ENCODE data around the gene DENND2A. TPM values are rescaled to one million over a fixed set of nuclear protein-coding genes. Genes with fewer than 3 reads are reported as not detected.

DENND2A gene
- total and polyA plus RNA-seq, 4 donors: 1.2 to 7.4 (median 2.3) TPM

GRCh38 chr7:140675726-140676125, 35.1 kb upstream of the DENND2A start:
- 91% methylated on average over 4 of the region's 4 CpGs for WGBS
- Histone ChIP-seq H3K9me3 (ENCODE audit: control insufficient read depth in 4 of 4, low read length in 3 of 4) (no peaks in the 10 kb centered on the region), H3K4me3 (ENCODE audit: low read depth in 1 of 3, low read length in 3 of 3) (no peak overlapping the region), H3K27ac (ENCODE audit: low read depth in 1 of 2, low read length in 2 of 2) (no peak overlapping the region), H3K27me3 (ENCODE audit: control insufficient read depth in 4 of 4, insufficient read depth in 4 of 4, low read length in 3 of 4) (no peaks in the 10 kb centered on the region), H3K9ac (ENCODE audit: low read depth in 1 of 2, low read length in 2 of 2) (no peak overlapping the region), H3K36me3 (ENCODE audit: control insufficient read depth in 4 of 4, insufficient read depth in 3 of 4, low read depth in 1 of 4, low read length in 3 of 4) (peaks cover 0 to 9% (median 5%) of the 10 kb centered on the region in 4 donors), H3K4me1 (ENCODE audit: control insufficient read depth in 4 of 4, insufficient read depth in 4 of 4, low read length in 3 of 4) (peaks cover 2 to 21% (median 13%) of the 10 kb centered on the region in 4 donors)
- no peak for TF ChIP-seq MAX (IDR thresholded peaks at IDR 0.05)
- TF ChIP-seq NR2F2 (IDR thresholded peaks at IDR 0.05): no peak
- TF ChIP-seq ZBTB33 (IDR thresholded peaks at IDR 0.05): no peak
- TF ChIP-seq EGR1 (IDR thresholded peaks at IDR 0.05; ENCODE audit: low read depth in 2 of 2): no peak
- no peak for TF ChIP-seq JUND (IDR thresholded peaks at IDR 0.05)
- TF ChIP-seq HNF4G (IDR thresholded peaks at IDR 0.05): no peak
- no peak for TF ChIP-seq TAF1 (conservative IDR thresholded peaks at IDR 0.05)
- no peak for TF ChIP-seq FOXA2 (IDR thresholded peaks at IDR 0.05)
- no peak for TF ChIP-seq YY1 (IDR thresholded peaks at IDR 0.05)
- TF ChIP-seq SP1 (IDR thresholded peaks at IDR 0.05): no peak
- TF ChIP-seq GABPA (IDR thresholded peaks at IDR 0.05 in 1 of 2, conservative IDR thresholded peaks at IDR 0.05 in 1 of 2): no peak
- TF ChIP-seq REST (IDR thresholded peaks at IDR 0.05): no peak
- no peak for DNase-seq (ENCODE audit: low spot score)

GRCh38 chr7:140674899-140675701, 34.5 kb upstream of the DENND2A start:
- no peak for DNase-seq (ENCODE audit: low spot score)
- H3K4me1 ChIP-seq (ENCODE audit: control insufficient read depth in 4 of 4, insufficient read depth in 4 of 4, low read length in 3 of 4): peaks cover 2 to 21% (median 13%) of the 10 kb centered on the region in 4 donors

More at GRCh38 chr7:140674899-140675701, 34.5 kb upstream of the DENND2A start:
- no peaks in the 10 kb centered on the region for H3K9me3 ChIP-seq (ENCODE audit: control insufficient read depth in 4 of 4, low read length in 3 of 4)
- no peak overlapping the region for H3K9ac ChIP-seq (ENCODE audit: low read depth in 1 of 2, low read length in 2 of 2)
- no peak overlapping the region for H3K27ac ChIP-seq (ENCODE audit: low read depth in 1 of 2, low read length in 2 of 2)
- H3K4me3 ChIP-seq (ENCODE audit: low read depth in 1 of 3, low read length in 3 of 3): no peak overlapping the region
- no peaks in the 10 kb centered on the region for H3K27me3 ChIP-seq (ENCODE audit: control insufficient read depth in 4 of 4, insufficient read depth in 4 of 4, low read length in 3 of 4)
- WGBS: 59% methylated on average over 8 of the region's 8 CpGs
- TF ChIP-seq JUND (IDR thresholded peaks at IDR 0.05): no peak
- TF ChIP-seq ZBTB33 (IDR thresholded peaks at IDR 0.05): no peak
- TF ChIP-seq CTCF (IDR thresholded peaks at IDR 0.05; ENCODE audit: low read depth, low read length, missing input control): peak; percentile 40
- TF ChIP-seq RAD21 (IDR thresholded peaks at IDR 0.05): peak; percentile 72 to 82
- peak in 1 of 2 donors; percentile 24 for TF ChIP-seq HNF4A (conservative IDR thresholded peaks at IDR 0.05)
- TF ChIP-seq NR2F2 (IDR thresholded peaks at IDR 0.05): peak; percentile 83
- peak; percentile 70 to 93 for TF ChIP-seq RXRA (IDR thresholded peaks at IDR 0.05)
- TF ChIP-seq HNF4G (IDR thresholded peaks at IDR 0.05): no peak
- TF ChIP-seq SP1 (IDR thresholded peaks at IDR 0.05): peak; percentile 21
- H3K36me3 ChIP-seq (ENCODE audit: control insufficient read depth in 4 of 4, insufficient read depth in 3 of 4, low read depth in 1 of 4, low read length in 3 of 4): peaks cover 0 to 5% (median 4%) of the 10 kb centered on the region in 4 donors

Data from liver (tissue), 9 donors.